Naive thymus-derived CD4-positive, alpha-beta T cell (primary cell): Measurements from ENCODE around the gene CERS4. TPM values are rescaled to one million over a fixed set of nuclear protein-coding genes. Genes with fewer than 3 reads are reported as not detected.

ENCODE experiments used
- ATAC-seq: fragments of 150-1000 bp; cut with Tn5 transposase; 2 replicates; pipeline ENCODE4 v1.10.0; 2021; ENCODE audit warnings: mild to moderate bottlenecking, moderate library complexity
- CTCF ChIA-PET: fragments of 350-600 bp; sonication (Branson Sonifier 250); formaldehyde crosslinking; loops from one replicate; lab custom pipeline; 2021; ENCODE audit warnings: antibody characterized with exemption; lab: Charles Lee
- POLR2A ChIA-PET: fragments of 350-600 bp; sonication (Branson Sonifier 250); formaldehyde crosslinking; loops from one replicate; lab custom pipeline; 2021; ENCODE audit warnings: antibody characterized with exemption, inconsistent platforms; lab: Charles Lee
- DNase-seq, 9 donors: peaks; one replicate each; pipeline versions ENCODE4 v3.0.0 to v3.0.0-alpha.2; 2020 to 2022; ENCODE audit warnings: mixed read lengths in 1 of 9
- H3K27ac ChIP-seq: one replicate; pipeline ENCODE4 v1.7.0; 2013; ENCODE audit warnings: mild to moderate bottlenecking, low read depth, low read length, moderate library complexity
- H3K27me3 ChIP-seq, 2 donors: one replicate each; pipeline ENCODE4 v1.7.0; 2013; ENCODE audit warnings: low read length in 2 of 2, mild to moderate bottlenecking in 2 of 2, moderate library complexity in 2 of 2; ENCODE audit not compliant: control insufficient read depth in 2 of 2, insufficient read depth in 2 of 2
- H3K36me3 ChIP-seq, 3 experiments: 1 replicate in 2 of 3; 2 replicates in 1 of 3; pipeline ENCODE4 v1.7.0; 2013; ENCODE audit warnings: low read length in 3 of 3, mild to moderate bottlenecking in 3 of 3, moderate library complexity in 1 of 3; ENCODE audit not compliant: insufficient read depth in 3 of 3, control insufficient read depth in 2 of 3
- H3K4me1 ChIP-seq, 2 donors: one replicate each; pipeline ENCODE4 v1.7.0; 2013; ENCODE audit warnings: low read length in 2 of 2, mild to moderate bottlenecking in 2 of 2, moderate library complexity in 1 of 2; ENCODE audit not compliant: control insufficient read depth in 2 of 2, insufficient read depth in 2 of 2
- H3K4me3 ChIP-seq: 2 replicates; pipeline ENCODE4 v1.7.0; 2013; ENCODE audit warnings: mild to moderate bottlenecking, low read length
- H3K9me3 ChIP-seq, 3 experiments: 1 replicate in 2 of 3; 2 replicates in 1 of 3; pipeline ENCODE4 v1.7.0; 2013; ENCODE audit warnings: low read length in 3 of 3; ENCODE audit not compliant: control insufficient read depth in 2 of 3
- H3K27ac Mint-ChIP-seq, 9 donors: one replicate each; pipeline ENCODE4 v1.8.0; 2020 to 2022; ENCODE audit warnings: mixed read lengths in 9 of 9, mild to moderate bottlenecking in 8 of 9, moderate library complexity in 5 of 9, inconsistent platforms in 2 of 9
- H3K27me3 Mint-ChIP-seq, 5 donors: one replicate each; pipeline ENCODE4 v1.8.0; 2021 to 2022; ENCODE audit warnings: mixed read lengths in 5 of 5, mild to moderate bottlenecking in 1 of 5
- H3K36me3 Mint-ChIP-seq, 5 donors: one replicate each; pipeline ENCODE4 v1.8.0; 2020 to 2022; ENCODE audit warnings: mixed read lengths in 5 of 5, mild to moderate bottlenecking in 3 of 5, inconsistent platforms in 1 of 5
- H3K4me1 Mint-ChIP-seq, 7 donors: one replicate each; pipeline ENCODE4 v1.8.0; 2020 to 2022; ENCODE audit warnings: mixed read lengths in 7 of 7, mild to moderate bottlenecking in 3 of 7, inconsistent platforms in 1 of 7
- H3K4me3 Mint-ChIP-seq, 10 donors: one replicate each; pipeline ENCODE4 v1.8.0; 2020 to 2022; ENCODE audit warnings: mild to moderate bottlenecking in 10 of 10, mixed read lengths in 10 of 10, moderate library complexity in 6 of 10, inconsistent platforms in 2 of 10
- H3K9me3 Mint-ChIP-seq, 11 donors: one replicate each; pipeline ENCODE4 v1.8.0; 2020 to 2022; ENCODE audit warnings: mixed read lengths in 11 of 11, mild to moderate bottlenecking in 4 of 11, inconsistent platforms in 1 of 11, moderate library complexity in 1 of 11
- intact Hi-C, 2 donors: fragments of 100-400 bp; cut with micrococcal nuclease; formaldehyde crosslinking; loops; one replicate each; pipeline ENCODE4 v1.15.1; 2023
- polyA plus RNA-seq, 2 donors: library from polyadenylated mRNA; unstranded; fragments of 300-500 nt; fragmentation: Illumina TruSeq; gene quantifications; one replicate each; pipeline ENCODE4 v1.2.3, GENCODE V29; 2021
- total RNA-seq, 6 experiments: library from RNA in 5 of 6; stranded (reverse) in 5 of 6; gene quantifications; 1 replicate in 5 of 6; 2 replicates in 1 of 6; pipeline ENCODE4 v1.2.3 and lab custom pipeline; 2021 to 2026

Gene CERS4
- total and polyA plus RNA-seq, 7 experiments from 2014 or later = 11.2 to 32.4 (median 21.9) TPM

DNA sequence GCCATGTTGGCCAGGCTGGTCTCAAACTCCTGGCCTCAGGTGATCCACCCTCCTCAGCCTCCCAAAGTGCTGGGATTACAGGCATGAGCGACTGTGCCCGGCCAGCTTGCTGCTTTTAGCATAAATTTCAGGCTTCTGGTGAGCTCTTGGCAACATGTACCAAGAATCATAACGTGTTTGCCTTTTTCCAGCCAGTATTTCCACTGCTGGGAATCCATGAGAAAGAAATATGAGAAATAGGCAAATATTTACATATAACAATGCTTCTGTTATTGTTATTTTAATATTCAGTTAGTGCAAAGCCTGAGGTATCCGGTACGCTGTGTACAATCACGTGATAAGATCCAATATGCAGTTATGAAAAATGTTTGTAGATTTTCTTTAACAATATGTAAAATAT, 29.2 kb upstream of the CERS4 start:
- H3K4me1 ChIP-seq = peaks cover 6 to 14% of the 10 kb centered on the region in 2 donors
- H3K4me1 Mint-ChIP-seq = peaks cover 0 to 15% (median 10%) of the 10 kb centered on the region in 7 donors
- H3K27me3 Mint-ChIP-seq = no peaks in the 10 kb centered on the region
- no peaks in the 10 kb centered on the region for H3K36me3 Mint-ChIP-seq
- no peak for ATAC-seq
- H3K27ac Mint-ChIP-seq = no peak overlapping the region
- H3K4me3 Mint-ChIP-seq = no peak overlapping the region
- H3K36me3 ChIP-seq = no peaks in the 10 kb centered on the region
- POLR2A ChIA-PET = interaction anchor here (0.7 to 2.2 kb wide), 2 partner anchors 15 to 22 kb away, joined by 3 to 7 read pairs; no protein-coding TSS in a partner anchor
- intact Hi-C loops = loop anchor here (2.0 kb wide), 1 partner anchor 15 kb away; no protein-coding TSS in a partner anchor
- no peaks in the 10 kb centered on the region for H3K9me3 Mint-ChIP-seq
- no peak for DNase-seq
- no peak overlapping the region for H3K4me3 ChIP-seq
- CTCF ChIA-PET = no interaction called here
- H3K27ac ChIP-seq = no peak overlapping the region
- H3K27me3 ChIP-seq = no peaks in the 10 kb centered on the region
- H3K9me3 ChIP-seq = no peaks in the 10 kb centered on the region

DNA sequence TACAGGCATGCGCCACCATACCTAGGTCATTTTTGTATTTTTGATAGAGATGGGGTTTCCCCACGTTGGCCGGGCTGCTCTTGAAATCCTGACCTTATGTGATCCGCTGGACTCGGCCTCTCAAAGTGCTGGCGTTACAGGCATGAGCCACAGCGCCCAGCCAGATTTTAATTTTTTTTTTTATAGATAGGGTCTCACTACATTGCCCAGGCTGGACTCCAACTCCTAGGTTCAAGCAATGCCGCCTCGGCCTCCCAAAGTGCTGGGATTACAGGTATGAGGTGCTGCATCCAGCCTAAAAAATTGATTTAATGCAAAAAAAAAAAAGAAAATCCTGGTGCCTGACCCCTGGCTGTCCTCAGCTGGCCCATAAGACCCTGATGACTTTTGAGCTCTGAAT, 24.9 kb upstream of the CERS4 start:
- CTCF ChIA-PET = interaction anchor here (1.6 kb wide), 1 partner anchor 11 kb away, joined by 8 read pairs; no protein-coding TSS in a partner anchor
- peaks cover 6 to 14% of the 10 kb centered on the region in 2 donors for H3K4me1 ChIP-seq
- H3K27me3 Mint-ChIP-seq = no peaks in the 10 kb centered on the region
- POLR2A ChIA-PET = interaction anchor here (1.0 kb wide), 1 partner anchor 11 kb away, joined by 4 read pairs; no protein-coding TSS in a partner anchor
- H3K27ac ChIP-seq = no peak overlapping the region
- no peaks in the 10 kb centered on the region for H3K36me3 ChIP-seq
- H3K4me3 Mint-ChIP-seq = no peak overlapping the region
- no peak overlapping the region for H3K27ac Mint-ChIP-seq
- intact Hi-C loops = no loop called here
- H3K27me3 ChIP-seq = no peaks in the 10 kb centered on the region
- no peaks in the 10 kb centered on the region for H3K36me3 Mint-ChIP-seq
- H3K9me3 ChIP-seq = no peaks in the 10 kb centered on the region
- H3K4me1 Mint-ChIP-seq = peaks cover 7 to 18% (median 10%) of the 10 kb centered on the region in 7 donors
- H3K9me3 Mint-ChIP-seq = no peaks in the 10 kb centered on the region
- DNase-seq = no peak
- no peak for ATAC-seq
- H3K4me3 ChIP-seq = no peak overlapping the region

DNA sequence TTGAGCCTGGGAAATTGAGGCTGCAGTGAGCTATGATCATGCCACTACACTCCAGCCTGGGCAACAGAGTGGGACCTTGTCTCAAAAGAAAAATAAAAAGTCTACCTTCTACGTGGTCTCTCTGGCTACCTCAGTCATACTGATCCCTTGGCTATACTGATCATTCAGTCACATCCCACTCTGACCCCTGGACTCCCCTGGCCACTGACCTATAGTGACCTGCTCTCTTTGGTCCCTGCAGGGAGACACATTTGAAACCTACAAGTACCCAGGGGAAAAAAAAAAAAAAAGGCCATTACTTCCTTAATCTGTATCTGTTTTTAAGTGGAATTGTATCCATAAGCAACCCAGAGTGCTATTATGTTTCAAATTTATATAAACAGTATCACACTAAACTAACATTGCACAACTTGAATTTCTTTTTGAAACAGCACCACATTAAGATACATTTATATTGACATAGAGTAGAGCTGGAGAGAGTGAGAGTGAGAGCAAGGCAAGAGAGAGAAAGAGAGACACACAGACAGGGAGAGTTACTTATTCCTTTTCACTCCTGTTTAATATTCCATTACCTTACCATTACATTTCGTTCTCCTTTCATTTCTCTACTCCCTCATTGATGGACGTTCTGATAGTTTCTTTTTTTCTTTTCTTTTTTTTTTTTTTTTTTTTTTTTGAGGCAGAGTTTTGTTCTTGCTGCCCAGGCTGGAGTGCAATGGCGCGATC, 23.7 kb upstream of the CERS4 start:
- no peak overlapping the region for H3K4me3 ChIP-seq
- ATAC-seq (no peak), DNase-seq (no peak)
- H3K4me3 Mint-ChIP-seq = no peak overlapping the region
- no peaks in the 10 kb centered on the region for H3K36me3 Mint-ChIP-seq
- no peak overlapping the region for H3K27ac ChIP-seq
- POLR2A ChIA-PET = interaction anchor here (0.7 to 1.0 kb wide), 2 partner anchors 10 to 1122 kb away, joined by 4 read pairs; no protein-coding TSS in a partner anchor
- intact Hi-C loops = no loop called here
- no peaks in the 10 kb centered on the region for H3K27me3 Mint-ChIP-seq
- no peaks in the 10 kb centered on the region for H3K9me3 Mint-ChIP-seq
- peaks cover 3 to 8% of the 10 kb centered on the region in 2 donors for H3K4me1 ChIP-seq
- H3K4me1 Mint-ChIP-seq = peaks cover 7 to 18% (median 10%) of the 10 kb centered on the region in 7 donors
- H3K9me3 ChIP-seq = no peaks in the 10 kb centered on the region
- H3K36me3 ChIP-seq = no peaks in the 10 kb centered on the region
- H3K27ac Mint-ChIP-seq = peak overlapping the region in 1 of 9 donors; percentile 41
- CTCF ChIA-PET = interaction anchor here (1.6 kb wide), 1 partner anchor 10 kb away, joined by 8 read pairs; no protein-coding TSS in a partner anchor
- no peaks in the 10 kb centered on the region for H3K27me3 ChIP-seq

DNA sequence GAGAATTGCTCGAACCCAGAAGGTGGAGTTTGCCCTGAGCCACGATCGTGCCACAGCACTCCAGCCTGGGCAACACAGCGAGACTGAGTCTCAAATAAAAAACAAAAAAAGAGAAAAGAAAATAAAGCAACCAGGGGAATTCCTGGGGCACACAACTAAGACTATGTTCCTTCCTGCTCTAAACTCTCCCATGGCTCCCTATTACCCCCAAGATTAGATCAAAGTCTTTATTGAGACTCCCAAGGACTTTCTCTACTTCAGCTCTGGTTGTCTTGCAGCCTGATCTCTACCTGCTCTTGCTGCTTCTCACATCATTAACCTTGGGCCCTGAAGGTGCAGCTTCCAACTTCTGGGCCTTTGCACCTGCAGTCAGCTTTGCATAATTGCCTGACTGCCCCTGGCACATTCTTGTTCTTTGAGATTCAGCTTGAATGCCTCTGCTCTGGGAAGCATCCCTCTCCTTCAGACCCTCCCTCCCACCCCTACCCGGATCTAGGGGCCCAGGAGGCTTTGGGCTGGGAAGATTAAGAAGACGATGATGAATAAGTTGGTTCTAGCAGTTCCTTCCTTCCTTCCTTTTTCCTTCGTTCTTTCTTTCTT, 16.8 kb upstream of the CERS4 start:
- intact Hi-C loops = no loop called here
- ATAC-seq = no peak
- Histone ChIP-seq H3K4me3 (no peak overlapping the region), H3K36me3 (no peaks in the 10 kb centered on the region), H3K27me3 (no peaks in the 10 kb centered on the region), H3K9me3 (no peaks in the 10 kb centered on the region), H3K4me1 (peaks cover 15 to 20% of the 10 kb centered on the region in 2 donors), H3K27ac (peak overlapping the region; percentile 21)
- ChIA-PET POLR2A (interaction anchor here (3.5 kb wide), 1 partner anchor 11 kb away, joined by 19 read pairs; no protein-coding TSS in a partner anchor), CTCF (no interaction called here)
- no peak for DNase-seq
- Mint-ChIP-seq H3K4me3 (peak overlapping the region in 4 of 10 donors; percentile 1 to 93 (median 36)), H3K4me1 (peaks cover 42 to 53% (median 46%) of the 10 kb centered on the region in 7 donors), H3K9me3 (peaks cover 0 to 2% (median 0%) of the 10 kb centered on the region in 11 donors), H3K27ac (peak overlapping the region; percentile 73 to 98 (median 84)), H3K27me3 (no peaks in the 10 kb centered on the region), H3K36me3 (peaks cover 0 to 5% (median 0%) of the 10 kb centered on the region in 5 donors)

DNA sequence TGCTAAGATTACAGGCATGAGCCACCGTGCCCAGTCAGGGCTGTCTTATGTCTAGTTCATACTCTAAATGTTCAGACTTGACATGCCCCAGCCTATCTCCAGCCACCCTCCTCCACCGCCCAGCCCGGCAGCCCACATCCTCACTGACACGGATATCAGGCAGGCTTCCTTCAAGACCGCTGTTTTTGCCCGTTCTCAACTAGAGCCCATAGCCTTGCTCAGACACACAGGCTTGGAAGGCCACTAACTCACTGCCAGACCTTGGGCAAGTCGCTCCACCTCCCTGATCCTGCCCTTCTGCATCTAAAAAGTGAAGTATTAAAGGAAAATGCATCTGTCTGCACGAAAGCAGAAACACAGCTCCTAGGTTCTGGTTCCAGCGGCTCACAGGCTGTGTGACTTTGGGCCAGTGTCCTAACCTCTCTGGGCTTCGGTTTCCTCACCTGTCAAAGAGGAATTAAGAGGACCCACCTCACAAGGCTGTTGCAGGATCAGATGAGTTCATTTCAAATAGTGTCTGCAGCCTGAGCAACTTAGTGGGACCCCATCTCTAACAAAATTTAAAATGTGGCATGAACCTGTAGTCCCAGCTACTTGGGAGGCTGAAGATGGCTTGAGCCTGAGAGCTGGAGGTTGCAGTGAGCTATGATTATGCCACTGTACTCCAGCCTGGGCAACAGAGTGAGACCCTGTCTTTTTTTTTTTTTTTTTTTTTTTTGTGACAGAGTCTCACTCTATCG, 14.5 kb upstream of the CERS4 start:
- Mint-ChIP-seq H3K4me3 (peak overlapping the region; percentile 63 to 93 (median 82)), H3K27ac (peak overlapping the region; percentile 87 to 98 (median 93))
- CTCF ChIA-PET = interaction anchor here (1.1 to 3.0 kb wide), 3 partner anchors 10 to 58 kb away, joined by 8 to 9 read pairs (median 9); partner anchors contain the start of gene CERS4

More for the DNA sequence above, 14.5 kb upstream of the CERS4 start:
- Mint-ChIP-seq H3K9me3 (peaks cover 0 to 2% (median 0%) of the 10 kb centered on the region in 11 donors), H3K27me3 (no peaks in the 10 kb centered on the region), H3K36me3 (peaks cover 0 to 5% (median 0%) of the 10 kb centered on the region in 5 donors), H3K4me1 (peaks cover 42 to 53% (median 49%) of the 10 kb centered on the region in 7 donors)
- POLR2A ChIA-PET = interaction anchor here (0.6 to 3.5 kb wide), 6 partner anchors 10 to 1995 kb away, joined by 4 to 19 read pairs (median 6); partner anchors contain the start of gene CERS4
- Histone ChIP-seq H3K36me3 (no peaks in the 10 kb centered on the region), H3K9me3 (no peaks in the 10 kb centered on the region), H3K4me1 (peaks cover 15 to 20% of the 10 kb centered on the region in 2 donors), H3K27ac (peak overlapping the region; percentile 62), H3K27me3 (no peaks in the 10 kb centered on the region), H3K4me3 (peak overlapping the region; percentile 19)
- intact Hi-C loops = loop anchor here (1.0 to 2.0 kb wide), 3 partner anchors 14 to 36 kb away; partner anchors contain the start of gene CERS4 (in 2 of the 2)
- peak; percentile 60 for ATAC-seq
- DNase-seq = peak in 5 of 9 donors; percentile 20 to 40 (median 34)
